Measurements from ENCODE around the gene NAALADL2.

The NAALADL2 gene

GRCh38 chr3:174957551-174958001, 98.4 kb downstream of the NAALADL2 start:
- DNase-seq (ENCODE audit: low read depth), result no peak
- H3K4me3 ChIP-seq (ENCODE audit: low read depth, low read length), result no peak overlapping the region

GRCh38 chr3:174958671-174959328, 99.7 kb downstream of the NAALADL2 start:
- H3K4me3 ChIP-seq (ENCODE audit: low read depth, low read length), result no peak overlapping the region
- no peak for DNase-seq (ENCODE audit: low read depth)

GRCh38 chr3:174959556-174960065, 100.5 kb downstream of the NAALADL2 start:
- no peak for DNase-seq (ENCODE audit: low read depth)
- H3K4me3 ChIP-seq (ENCODE audit: low read depth, low read length), result no peak overlapping the region

DNA sequence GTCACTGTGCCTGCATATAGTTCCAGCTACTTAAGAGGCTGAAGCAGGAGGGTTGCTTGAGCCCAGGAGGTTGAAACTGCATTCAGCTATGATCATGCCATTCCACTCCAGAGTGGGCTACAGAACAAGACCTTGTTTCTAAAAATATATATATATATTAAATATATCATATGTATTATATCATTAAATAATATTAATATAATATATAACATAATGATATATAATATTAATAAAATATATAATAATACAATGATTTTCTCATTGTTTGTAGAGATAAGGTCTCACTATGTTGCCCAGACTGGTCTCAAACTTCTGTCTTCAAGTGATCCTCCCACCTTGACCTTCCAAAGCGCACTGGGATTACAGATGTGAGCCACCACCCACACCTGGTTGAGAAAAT, 101.8 kb downstream of the NAALADL2 start:
- no peak for DNase-seq (ENCODE audit: low read depth)
- H3K4me3 ChIP-seq (ENCODE audit: low read depth, low read length), result no peak overlapping the region

DNA sequence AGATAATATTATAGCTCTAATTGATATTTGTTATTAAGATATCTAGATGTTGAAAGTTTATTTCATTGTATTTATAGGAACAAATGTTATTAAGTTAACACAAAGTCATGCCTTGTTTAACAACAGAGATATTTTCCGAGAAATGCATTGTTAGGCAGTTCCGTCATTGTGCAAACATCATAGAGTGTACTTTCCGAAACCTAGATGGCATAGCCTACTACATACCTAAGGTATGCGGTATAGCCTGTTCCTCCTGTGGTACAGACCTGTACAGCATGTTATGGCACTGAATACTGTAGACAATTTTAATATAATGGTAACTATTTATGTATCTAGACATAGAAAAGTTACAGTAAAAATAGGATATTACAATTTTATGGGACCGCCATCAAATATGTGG, 114.3 kb downstream of the NAALADL2 start:
- DNase-seq (ENCODE audit: low read depth), result no peak
- no peak overlapping the region for H3K4me3 ChIP-seq (ENCODE audit: low read depth, low read length)

DNA sequence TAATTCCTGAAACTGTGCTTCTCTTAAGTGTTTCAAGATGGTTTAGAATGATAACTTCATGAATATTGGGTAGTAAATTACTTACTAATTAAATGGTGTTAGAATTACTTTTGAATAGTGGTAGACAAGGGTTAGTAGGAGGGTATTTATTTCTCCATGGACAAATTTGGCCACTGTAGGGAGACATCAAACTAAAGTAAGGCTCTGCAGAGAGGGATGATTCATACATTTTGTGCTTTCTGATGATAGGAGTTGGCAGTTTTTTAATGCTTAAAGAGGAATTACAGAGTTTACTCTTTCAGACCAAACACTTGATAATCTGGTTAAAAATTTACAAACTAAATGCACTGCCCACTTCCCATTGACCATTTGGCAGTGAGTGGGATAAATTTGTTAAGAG, 127.6 kb downstream of the NAALADL2 start:
- no peak overlapping the region for H3K4me3 ChIP-seq (ENCODE audit: low read depth, low read length)
- DNase-seq (ENCODE audit: low read depth), result no peak

DNA sequence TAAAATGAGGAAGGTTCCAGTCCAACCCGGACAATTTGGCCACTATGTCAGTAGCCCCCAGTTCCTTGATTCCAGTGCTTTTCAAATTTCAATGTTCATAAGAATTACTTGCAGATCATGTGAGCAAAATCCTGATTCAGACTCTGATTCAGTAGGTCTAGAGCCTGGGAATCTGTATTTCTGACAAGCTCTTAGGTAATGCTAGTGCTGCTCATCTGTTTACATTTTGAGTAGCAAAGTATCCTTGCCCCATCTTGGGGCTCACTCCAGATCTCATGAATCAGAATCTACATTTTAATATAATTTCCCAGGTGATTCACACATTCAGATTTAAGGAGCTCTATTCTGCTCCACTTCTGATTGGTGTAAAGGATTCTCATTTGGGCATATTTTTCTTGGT, 142.0 kb downstream of the NAALADL2 start:
- no peak overlapping the region for H3K4me3 ChIP-seq (ENCODE audit: low read depth, low read length)
- DNase-seq (ENCODE audit: low read depth), result no peak

DNA sequence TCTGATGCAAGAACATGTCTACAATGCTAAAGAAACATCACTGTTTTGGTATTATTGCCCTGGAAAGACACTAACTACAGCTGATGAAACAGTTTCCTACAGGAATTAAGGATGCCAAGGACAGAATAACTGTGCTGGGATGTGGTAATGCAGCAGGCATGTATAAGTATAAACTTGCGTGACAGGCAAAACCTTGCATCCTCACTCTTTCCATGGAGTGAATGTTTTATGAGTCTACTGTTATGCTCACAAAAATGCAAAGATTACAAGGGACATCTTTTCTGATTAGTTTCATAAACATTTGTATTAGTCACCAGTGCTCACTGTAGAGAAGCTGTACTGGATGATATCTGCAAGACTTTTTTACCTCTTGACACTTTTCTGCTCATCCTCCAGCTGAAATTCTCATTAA, 143.6 kb downstream of the NAALADL2 start:
- DNase-seq (ENCODE audit: low read depth), result peak; percentile 96
- no peak overlapping the region for H3K4me3 ChIP-seq (ENCODE audit: low read depth, low read length)

- no peak for DNase-seq (ENCODE audit: low read depth)
- H3K4me3 ChIP-seq (ENCODE audit: low read depth, low read length), result no peak overlapping the region
Observed at GRCh38 chr3:175003590-175003989, 144.5 kb downstream of the NAALADL2 start.

GRCh38 chr3:175005193-175005592, 146.1 kb downstream of the NAALADL2 start:
- no peak for DNase-seq (ENCODE audit: low read depth)
- no peak overlapping the region for H3K4me3 ChIP-seq (ENCODE audit: low read depth, low read length)

DNA sequence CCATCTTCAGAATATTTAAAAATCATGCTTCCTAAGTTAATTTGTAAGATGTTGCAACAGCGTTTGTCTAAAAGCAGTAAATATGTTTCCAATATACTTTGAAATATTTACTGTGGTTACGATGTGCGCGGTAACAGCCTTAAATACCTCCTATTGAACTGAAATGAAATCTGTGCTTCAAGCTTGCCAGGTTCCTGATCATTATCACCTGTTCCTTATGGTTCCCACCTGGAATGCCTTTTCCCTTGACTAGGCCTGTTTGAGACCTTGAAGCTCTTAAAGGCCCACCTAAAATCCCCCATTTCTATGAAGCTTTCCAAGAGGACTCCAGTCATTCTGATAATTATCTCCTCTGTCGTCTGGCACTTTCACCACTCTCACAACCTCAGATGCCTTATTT, 146.7 kb downstream of the NAALADL2 start:
- no peak for DNase-seq (ENCODE audit: low read depth)
- H3K4me3 ChIP-seq (ENCODE audit: low read depth, low read length), result no peak overlapping the region

- no peak for DNase-seq (ENCODE audit: low read depth)
- H3K4me3 ChIP-seq (ENCODE audit: low read depth, low read length), result no peak overlapping the region
Observed at GRCh38 chr3:175007306-175007705, 148.2 kb downstream of the NAALADL2 start.

GRCh38 chr3:175009295-175009694, 150.2 kb downstream of the NAALADL2 start:
- DNase-seq (ENCODE audit: low read depth), result no peak
- no peak overlapping the region for H3K4me3 ChIP-seq (ENCODE audit: low read depth, low read length)

GRCh38 chr3:175015056-175015635, 156.0 kb downstream of the NAALADL2 start:
- no peak overlapping the region for H3K4me3 ChIP-seq (ENCODE audit: low read depth, low read length)
- no peak for DNase-seq (ENCODE audit: low read depth)

- no peak for DNase-seq (ENCODE audit: low read depth)
- H3K4me3 ChIP-seq (ENCODE audit: low read depth, low read length), result no peak overlapping the region
Observed at GRCh38 chr3:175018946-175019727, 160.0 kb downstream of the NAALADL2 start.

GRCh38 chr3:175020101-175020500, 161.0 kb downstream of the NAALADL2 start:
- no peak for DNase-seq (ENCODE audit: low read depth)
- H3K4me3 ChIP-seq (ENCODE audit: low read depth, low read length), result no peak overlapping the region

- DNase-seq (ENCODE audit: low read depth), result no peak
- no peak overlapping the region for H3K4me3 ChIP-seq (ENCODE audit: low read depth, low read length)
Observed at GRCh38 chr3:175029828-175030227, 170.7 kb downstream of the NAALADL2 start.

GRCh38 chr3:175039875-175040274, 180.7 kb downstream of the NAALADL2 start:
- DNase-seq (ENCODE audit: low read depth), result no peak
- H3K4me3 ChIP-seq (ENCODE audit: low read depth, low read length), result no peak overlapping the region

DNA sequence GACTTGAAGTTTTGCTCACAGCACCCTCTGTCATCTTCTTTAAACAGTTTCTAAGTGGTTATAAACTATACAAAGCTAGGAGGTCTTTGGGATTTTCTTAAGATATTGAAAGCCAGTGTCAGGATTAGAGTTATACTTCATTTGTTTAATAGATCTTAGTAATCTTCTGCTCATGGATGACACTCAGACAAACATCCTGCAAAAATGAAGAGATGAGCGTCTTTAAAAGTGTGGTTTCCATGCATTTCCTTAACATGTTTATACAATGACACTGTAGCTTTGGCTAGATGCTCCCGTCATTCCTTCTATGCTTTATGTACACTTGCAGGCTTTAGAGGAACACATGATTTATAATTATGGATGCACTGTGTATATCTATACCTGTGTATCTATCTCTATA, 182.2 kb downstream of the NAALADL2 start:
- peak; percentile 25 for DNase-seq (ENCODE audit: low read depth)
- no peak overlapping the region for H3K4me3 ChIP-seq (ENCODE audit: low read depth, low read length)

DNA sequence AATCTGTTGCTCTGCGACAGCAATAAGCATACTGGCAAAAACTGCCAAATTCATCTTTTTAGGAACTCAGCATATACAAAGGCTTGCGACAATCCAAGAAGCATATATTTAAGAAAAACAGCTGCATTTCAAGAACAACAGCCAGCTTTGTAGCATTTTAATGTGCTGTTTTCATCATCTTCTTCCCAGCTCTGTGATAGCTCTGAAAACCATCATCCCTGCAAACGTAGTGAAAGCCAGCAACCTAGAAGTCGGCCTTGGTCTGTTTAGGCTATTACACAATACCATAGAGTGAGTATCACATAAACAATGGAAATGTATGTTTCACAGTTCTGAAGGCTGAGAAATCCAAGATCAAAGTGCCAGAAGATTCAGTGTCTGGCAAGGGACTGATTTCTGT, 187.5 kb downstream of the NAALADL2 start:
- no peak overlapping the region for H3K4me3 ChIP-seq (ENCODE audit: low read depth, low read length)
- DNase-seq (ENCODE audit: low read depth), result peak; percentile 61

Data from skeletal muscle cell (primary cell).